GM23338 (cell line): ENCODE measurements around the gene DIP2C. TPM values are rescaled to one million over a fixed set of nuclear protein-coding genes. Genes with fewer than 3 reads are reported as not detected.

Experiments used
- ATAC-seq: fragments of 200-7000 bp; cut with Tn5 transposase; 3 replicates; pipeline ENCODE4 v1.9.1; 2020
- DNase-seq: peaks from one replicate; pipeline ENCODE4 v3.0.0-alpha.2; 2015; ENCODE audit warnings: low spot score
- H2AFZ ChIP-seq: fragments of 200-600 bp; sonication (generic); 2 replicates; pipeline ENCODE4 v1.8.0; 2016; ENCODE audit warnings: antibody characterized with exemption, mild to moderate bottlenecking, moderate library complexity
- H3F3A ChIP-seq: fragments of 200-600 bp; sonication (generic); replicated peaks from 2 replicates; pipeline ENCODE4 v1.8.0; 2017; ENCODE audit warnings: antibody characterized with exemption, mixed run types, low read depth
- H3K27ac ChIP-seq: fragments of 200-600 bp; sonication (generic); 2 replicates; pipeline ENCODE4 v1.6.1; 2016; ENCODE audit warnings: low read depth
- H3K27me3 ChIP-seq: fragments of 200-600 bp; sonication (generic); 2 replicates; pipeline ENCODE4 v1.8.0; 2016; ENCODE audit warnings: mild to moderate bottlenecking, mixed run types, moderate library complexity; ENCODE audit not compliant: insufficient read depth
- H3K36me3 ChIP-seq: fragments of 200-600 bp; sonication (generic); 2 replicates; pipeline ENCODE4 v1.8.0; 2016; ENCODE audit warnings: mild to moderate bottlenecking; ENCODE audit not compliant: insufficient read depth
- H3K4me1 ChIP-seq: fragments of 200-600 bp; sonication (generic); 2 replicates; pipeline ENCODE4 v1.8.0; 2016; ENCODE audit warnings: mild to moderate bottlenecking, moderate library complexity; ENCODE audit not compliant: insufficient read depth
- H3K4me2 ChIP-seq: fragments of 200-600 bp; sonication (generic); 2 replicates; pipeline ENCODE4 v1.7.1; 2017; ENCODE audit warnings: mixed run types
- H3K4me3 ChIP-seq: fragments of 200-600 bp; sonication (generic); 2 replicates; pipeline ENCODE4 v1.6.1; 2016; ENCODE audit warnings: mixed run types
- H3K79me2 ChIP-seq: fragments of 200-600 bp; sonication (generic); replicated peaks from 2 replicates; pipeline ENCODE4 v1.8.0; 2017; ENCODE audit warnings: mild to moderate bottlenecking; ENCODE audit not compliant: insufficient read depth
- H3K9me2 ChIP-seq: fragments of 200-600 bp; sonication (generic); 2 replicates; pipeline ENCODE4 v1.8.0; 2017; ENCODE audit not compliant: insufficient read depth
- H4K20me1 ChIP-seq: fragments of 200-600 bp; sonication (generic); replicated peaks from 2 replicates; pipeline ENCODE4 v1.8.0; 2017; ENCODE audit warnings: mild to moderate bottlenecking; ENCODE audit not compliant: insufficient read depth
- H3K27ac Mint-ChIP-seq: 2 replicates; pipeline ENCODE4 v1.8.0; 2020; ENCODE audit warnings: inconsistent platforms, mild to moderate bottlenecking, moderate library complexity, mixed read lengths
- H3K27me3 Mint-ChIP-seq: 3 replicates; pipeline ENCODE4 v1.8.0; 2022; ENCODE audit warnings: low read depth, mild to moderate bottlenecking, moderate library complexity, mixed read lengths, inconsistent platforms; ENCODE audit not compliant: insufficient read depth, poor library complexity
- H3K36me3 Mint-ChIP-seq: 3 replicates; pipeline ENCODE4 v1.8.0; 2021; ENCODE audit warnings: low read depth, mild to moderate bottlenecking, inconsistent platforms, moderate library complexity, mixed read lengths
- H3K4me1 Mint-ChIP-seq: 3 replicates; pipeline ENCODE4 v1.8.0; 2020; ENCODE audit warnings: mild to moderate bottlenecking, inconsistent platforms, mixed read lengths
- H3K4me3 Mint-ChIP-seq: 3 replicates; pipeline ENCODE4 v1.8.0; 2021; ENCODE audit warnings: moderate library complexity, mild to moderate bottlenecking, inconsistent platforms, mixed read lengths
- H3K9me3 Mint-ChIP-seq: 3 replicates; pipeline ENCODE4 v1.8.0; 2020; ENCODE audit warnings: moderate library complexity, mild to moderate bottlenecking, inconsistent platforms, mixed read lengths
- CREB1 ChIP-seq: fragments of 250-450 bp; sonication (Bioruptor Pico); IDR thresholded peaks from 2 replicates; pipeline ENCODE4 v1.5.0; 2020; ENCODE audit warnings: low read depth, mild to moderate bottlenecking, moderate library complexity
- CTCF ChIP-seq, 2 experiments: fragments of 200-600 bp in 1 of 2; sonication (generic) in 1 of 2; conservative IDR thresholded peaks; 2 replicates each; pipeline versions ENCODE4 v1.5.1 to v1.6.1; 2016 to 2017; ENCODE audit warnings: antibody characterized with exemption in 2 of 2, low read depth in 2 of 2, mild to moderate bottlenecking in 2 of 2, moderate library complexity in 1 of 2
- ETS1 ChIP-seq: IDR thresholded peaks from 2 replicates; pipeline ENCODE4 v1.6.1; 2016; ENCODE audit warnings: antibody characterized with exemption
- EZH2 ChIP-seq: fragments of 200-600 bp; sonication (generic); IDR thresholded peaks from one replicate; pipeline ENCODE4 v1.8.0; 2017; ENCODE audit warnings: antibody characterized with exemption, mild to moderate bottlenecking, low read depth; ENCODE audit not compliant: unreplicated experiment
- EZH2phosphoT487 ChIP-seq: fragments of 200-600 bp; sonication (generic); IDR thresholded peaks from one replicate; pipeline ENCODE4 v1.8.1; 2018; ENCODE audit warnings: antibody characterized with exemption; ENCODE audit not compliant: unreplicated experiment
- JUNB ChIP-seq: IDR thresholded peaks from one replicate; pipeline ENCODE4 v1.6.1; 2016; ENCODE audit warnings: antibody characterized with exemption; ENCODE audit not compliant: unreplicated experiment
- NANOG ChIP-seq: IDR thresholded peaks from 2 replicates; pipeline ENCODE4 v1.6.1; 2016; ENCODE audit warnings: antibody characterized with exemption, borderline replicate concordance
- POLR2AphosphoS5 ChIP-seq: IDR thresholded peaks from 2 replicates; pipeline ENCODE4 v1.6.1; 2016; ENCODE audit warnings: antibody characterized with exemption, low read depth
- REST ChIP-seq: IDR thresholded peaks from one replicate; pipeline ENCODE4 v1.6.1; 2018; ENCODE audit warnings: antibody characterized with exemption; ENCODE audit not compliant: unreplicated experiment
- STAT1 ChIP-seq: IDR thresholded peaks from one replicate; pipeline ENCODE4 v1.6.1; 2016; ENCODE audit warnings: antibody characterized with exemption; ENCODE audit not compliant: unreplicated experiment
- ZNF114 ChIP-seq: fragments of 250-450 bp; sonication (Bioruptor Pico); IDR thresholded peaks from 2 replicates; pipeline ENCODE4 v1.5.0; 2020; ENCODE audit warnings: mild to moderate bottlenecking, moderate library complexity
- ZNF331 ChIP-seq: fragments of 250-450 bp; sonication (Bioruptor Pico); IDR thresholded peaks from 2 replicates; pipeline ENCODE4 v1.5.0; 2020; ENCODE audit warnings: low read depth, mild to moderate bottlenecking, moderate library complexity
- ZNF462 ChIP-seq: fragments of 250-450 bp; sonication (Bioruptor Pico); IDR thresholded peaks from 2 replicates; pipeline ENCODE4 v1.5.0; 2020; ENCODE audit warnings: mild to moderate bottlenecking, moderate library complexity
- polyA plus RNA-seq: library from polyadenylated mRNA; unstranded; fragments of >200 nt; fragmentation: Nextera tagmentation; extraction: Ambion mirVana; gene quantifications from 2 replicates; pipeline ENCODE4 v1.2.1, GENCODE V29; 2016
- total RNA-seq: library from RNA; depleted of rRNA; stranded (reverse); fragments of >200 nt; shearing (Covaris generic); gene quantifications from 2 replicates; pipeline ENCODE4 v1.2.3, GENCODE V29; 2014

DIP2C gene
- total and polyA plus RNA-seq, 2 experiments from 2014 or later: 5.1 to 7.7 TPM

GRCh38 chr10:718143-718700, 28.8 kb upstream of the DIP2C start:
- no peak for TF ChIP-seq EZH2phosphoT487
- no peak for TF ChIP-seq CTCF (conservative IDR thresholded peaks at IDR 0.05; ENCODE audit: low read depth in 2 of 2)
- no peak for TF ChIP-seq ZNF331 (CRISPR knock-in tag)
- TF ChIP-seq CREB1: no peak
- no peak for TF ChIP-seq ETS1
- no peak for TF ChIP-seq ZNF462
- no peak for TF ChIP-seq STAT1
- no peak for TF ChIP-seq ZNF114 (CRISPR knock-in tag)
- no peak for TF ChIP-seq EZH2
- no peak for TF ChIP-seq POLR2AphosphoS5
- no peak for TF ChIP-seq JUNB
- TF ChIP-seq REST: no peak
- no peak for TF ChIP-seq NANOG
- H3K9me3 Mint-ChIP-seq: peaks cover 17% of the 10 kb centered on the region

More at GRCh38 chr10:718143-718700, 28.8 kb upstream of the DIP2C start:
- Histone ChIP-seq H3K4me3 (no peak overlapping the region), H3K9me2 (no peaks in the 10 kb centered on the region), H3K36me3 (no peaks in the 10 kb centered on the region), H3K79me2 (no peaks in the 10 kb centered on the region), H3K4me1 (no peaks in the 10 kb centered on the region), H4K20me1 (no peaks in the 10 kb centered on the region), H3K27me3 (no peaks in the 10 kb centered on the region), H2AFZ (no peak overlapping the region), H3F3A (no peaks in the 10 kb centered on the region), H3K4me2 (no peak overlapping the region), H3K27ac (no peak overlapping the region)
- Mint-ChIP-seq H3K36me3 (peaks cover 9% of the 10 kb centered on the region; the same call in 2 of the 3 replicates), H3K4me1 (no peaks in the 10 kb centered on the region), H3K27ac (no peak overlapping the region), H3K4me3 (no peak overlapping the region), H3K27me3 (peaks cover 5% of the 10 kb centered on the region)
- DNase-seq (no peak), ATAC-seq (no peak)
